ENCODE results near the gene FMO2. TPM values are rescaled to one million over a fixed set of nuclear protein-coding genes. Genes with fewer than 3 reads are reported as not detected.

Gene FMO2
- total and polyA plus RNA-seq, 10 of the 15 experiments (the other 5 are each of a cell fraction or from before 2014, with no cell fraction given): not detected

DNA sequence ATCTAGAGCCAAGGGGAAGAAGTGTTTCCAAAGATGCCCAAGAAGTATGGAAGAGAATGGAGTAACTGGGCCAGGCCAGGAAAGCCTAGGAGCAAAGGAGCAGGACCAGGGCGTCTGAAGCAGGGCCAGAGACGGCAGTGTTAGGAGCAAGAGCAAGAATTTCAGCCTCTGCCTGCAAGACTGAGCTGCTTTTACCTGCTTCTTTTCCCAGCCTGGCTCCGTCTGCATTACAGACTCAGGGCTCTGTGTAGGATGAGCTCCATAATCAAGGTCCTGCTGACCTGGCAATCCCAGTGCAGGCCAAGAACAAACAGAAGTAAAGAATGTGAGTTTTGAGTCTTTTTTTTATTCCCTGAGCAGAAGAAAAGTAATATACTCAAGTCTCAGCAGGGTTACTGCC lies 73.3 kb downstream of the FMO2 start (continued):
- TF ChIP-seq, protein P1, sequence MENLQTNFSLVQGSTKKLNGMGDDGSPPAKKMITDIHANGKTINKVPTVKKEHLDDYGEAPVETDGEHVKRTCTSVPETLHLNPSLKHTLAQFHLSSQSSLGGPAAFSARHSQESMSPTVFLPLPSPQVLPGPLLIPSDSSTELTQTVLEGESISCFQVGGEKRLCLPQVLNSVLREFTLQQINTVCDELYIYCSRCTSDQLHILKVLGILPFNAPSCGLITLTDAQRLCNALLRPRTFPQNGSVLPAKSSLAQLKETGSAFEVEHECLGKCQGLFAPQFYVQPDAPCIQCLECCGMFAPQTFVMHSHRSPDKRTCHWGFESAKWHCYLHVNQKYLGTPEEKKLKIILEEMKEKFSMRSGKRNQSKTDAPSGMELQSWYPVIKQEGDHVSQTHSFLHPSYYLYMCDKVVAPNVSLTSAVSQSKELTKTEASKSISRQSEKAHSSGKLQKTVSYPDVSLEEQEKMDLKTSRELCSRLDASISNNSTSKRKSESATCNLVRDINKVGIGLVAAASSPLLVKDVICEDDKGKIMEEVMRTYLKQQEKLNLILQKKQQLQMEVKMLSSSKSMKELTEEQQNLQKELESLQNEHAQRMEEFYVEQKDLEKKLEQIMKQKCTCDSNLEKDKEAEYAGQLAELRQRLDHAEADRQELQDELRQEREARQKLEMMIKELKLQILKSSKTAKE (IDR thresholded peaks at IDR 0.05; ENCODE audit: low read depth, poor library complexity, severe bottlenecking): no peak
- TF ChIP-seq KLF5 (IDR thresholded peaks at IDR 0.05; ENCODE audit: partially characterized antibody): no peak
- no peak for TF ChIP-seq HDAC2 (IDR thresholded peaks at IDR 0.05)
- no peak for TF ChIP-seq FOS (IDR thresholded peaks at IDR 0.05; ENCODE audit: borderline replicate concordance, extremely low read depth, insufficient read length)
- TF ChIP-seq RB1 (IDR thresholded peaks at IDR 0.05; ENCODE audit: borderline replicate concordance): no peak
- no peak for TF ChIP-seq BCL11A (IDR thresholded peaks at IDR 0.05; ENCODE audit: low read depth, low read length)

DNA sequence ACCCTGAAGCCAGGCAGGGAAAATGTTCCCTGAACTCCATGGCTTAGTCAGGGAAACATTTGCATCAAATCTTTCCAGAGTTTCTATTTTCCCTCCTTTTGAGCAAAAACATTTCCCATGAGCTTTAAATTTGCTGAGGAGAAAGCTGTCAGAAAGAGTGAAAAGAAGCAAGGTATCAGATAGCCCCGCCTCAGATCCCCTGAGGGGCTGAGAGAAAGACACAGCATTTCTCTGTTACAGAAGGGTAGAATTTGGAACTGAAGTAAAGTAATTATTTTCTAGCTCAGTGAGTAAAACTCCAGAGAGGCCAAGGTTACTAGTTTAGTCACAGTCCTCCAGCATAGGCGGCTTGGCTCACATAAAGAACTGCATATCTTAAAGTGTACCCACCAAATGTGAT lies 73.8 kb downstream of the FMO2 start:
- Histone ChIP-seq H3K4me1 (ENCODE audit: control insufficient read depth, insufficient read depth, low read length) (no peaks in the 10 kb centered on the region), H3K4me2 (ENCODE audit: control insufficient read depth, insufficient read depth) (no peak overlapping the region), H3K79me2 (ENCODE audit: control insufficient read depth, insufficient read depth, low read length) (no peaks in the 10 kb centered on the region), H4K20me1 (ENCODE audit: control insufficient read depth, insufficient read depth) (no peaks in the 10 kb centered on the region), H3K4me3 (no peak overlapping the region), H3K36me3 (ENCODE audit: control insufficient read depth in 2 of 2, insufficient read depth in 2 of 2, low read length in 1 of 2) (no peaks in the 10 kb centered on the region), H3K27ac (ENCODE audit: control insufficient read depth, insufficient read depth) (no peak overlapping the region), H3K9me3 (replicated peaks; ENCODE audit: control insufficient read depth, insufficient read depth, low read length) (no peaks in the 10 kb centered on the region), H3K27me3 (replicated peaks in 1 of 2; ENCODE audit: control insufficient read depth in 2 of 2, insufficient read depth in 2 of 2, low read length in 1 of 2) (peaks cover 0 to 3% of the 10 kb centered on the region in 2 experiments; a peak in 2 of 4 replicates), H2AFZ (ENCODE audit: control insufficient read depth, low read depth, low read length) (no peak overlapping the region), H3K9ac (ENCODE audit: control insufficient read depth, insufficient read depth, low read length) (no peak overlapping the region)
- ChIA-PET POLR2A (no interaction called here), CTCF (interaction anchor here (4.4 kb wide), 1 partner anchor 13 kb away, joined by 18 read pairs; no protein-coding TSS in a partner anchor), SMC1A (ENCODE audit: uncharacterized antibody, unreplicated experiment) (no interaction called here), RAD21 (ENCODE audit: unreplicated experiment) (interaction anchor here (1.3 kb wide), 1 partner anchor 54 kb away, joined by 3 read pairs; no protein-coding TSS in a partner anchor)
- no peak for FAIRE-seq
- TF ChIP-seq, protein P2, sequence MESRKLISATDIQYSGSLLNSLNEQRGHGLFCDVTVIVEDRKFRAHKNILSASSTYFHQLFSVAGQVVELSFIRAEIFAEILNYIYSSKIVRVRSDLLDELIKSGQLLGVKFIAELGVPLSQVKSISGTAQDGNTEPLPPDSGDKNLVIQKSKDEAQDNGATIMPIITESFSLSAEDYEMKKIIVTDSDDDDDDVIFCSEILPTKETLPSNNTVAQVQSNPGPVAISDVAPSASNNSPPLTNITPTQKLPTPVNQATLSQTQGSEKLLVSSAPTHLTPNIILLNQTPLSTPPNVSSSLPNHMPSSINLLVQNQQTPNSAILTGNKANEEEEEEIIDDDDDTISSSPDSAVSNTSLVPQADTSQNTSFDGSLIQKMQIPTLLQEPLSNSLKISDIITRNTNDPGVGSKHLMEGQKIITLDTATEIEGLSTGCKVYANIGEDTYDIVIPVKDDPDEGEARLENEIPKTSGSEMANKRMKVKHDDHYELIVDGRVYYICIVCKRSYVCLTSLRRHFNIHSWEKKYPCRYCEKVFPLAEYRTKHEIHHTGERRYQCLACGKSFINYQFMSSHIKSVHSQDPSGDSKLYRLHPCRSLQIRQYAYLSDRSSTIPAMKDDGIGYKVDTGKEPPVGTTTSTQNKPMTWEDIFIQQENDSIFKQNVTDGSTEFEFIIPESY (IDR thresholded peaks at IDR 0.05): no peak
- TF ChIP-seq, protein P3, sequence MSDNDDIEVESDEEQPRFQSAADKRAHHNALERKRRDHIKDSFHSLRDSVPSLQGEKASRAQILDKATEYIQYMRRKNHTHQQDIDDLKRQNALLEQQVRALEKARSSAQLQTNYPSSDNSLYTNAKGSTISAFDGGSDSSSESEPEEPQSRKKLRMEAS (IDR thresholded peaks at IDR 0.05; ENCODE audit: low read depth, low read length): no peak
- TF ChIP-seq ZNF217 (IDR thresholded peaks at IDR 0.05): no peak
- no peak for TF ChIP-seq PML (IDR thresholded peaks at IDR 0.05; ENCODE audit: low read length)
- TF ChIP-seq EGR1 (IDR thresholded peaks at IDR 0.05; ENCODE audit: borderline replicate concordance in 1 of 2, low read depth in 2 of 2, low read length in 2 of 2): no peak
- TF ChIP-seq MYC (IDR thresholded peaks at IDR 0.05; ENCODE audit: insufficient read depth, insufficient read length, insufficient replicate concordance, low read length, severe bottlenecking): no peak
- no peak for TF ChIP-seq MEF2B (IDR thresholded peaks at IDR 0.05; ENCODE audit: partially characterized antibody, poor library complexity, severe bottlenecking)
- no TSS peak for BruUV-seq (replicated peaks)
- no peak for DNase-seq (ENCODE audit: low read depth, low spot score)
- ATAC-seq: no peak
- WGBS (ENCODE audit: insufficient coverage, insufficient replicate concordance, low lambda C conversion rate, missing lambda C conversion rate): 0% methylated on average over 2 of the region's 2 CpGs
- in situ Hi-C loops (cut with MboI): no loop called here
- intact Hi-C loops (cut with micrococcal nuclease; ENCODE audit: unreplicated experiment): no loop called here

Data from GM12878 (cell line).